ENCODE results near the gene MED13L. TPM values are rescaled to one million over a fixed set of nuclear protein-coding genes. Genes with fewer than 3 reads are reported as not detected.
"Not testable (repeated sequence)": the region's sequence is repeated elsewhere in the genome, so short reads cannot be mapped to it uniquely, and the experiment has no call there.

The MED13L gene
- total RNA-seq, 1 donor from 2014 or later, result 179 TPM

GRCh38 chr12:116048879-116049278, 228.6 kb downstream of the MED13L start:
- H3K27ac ChIP-seq (ENCODE audit: low read depth, low read length), result peak overlapping the region; percentile 63
- H3K9ac ChIP-seq (ENCODE audit: low read depth in 1 of 3, low read length in 3 of 3), result peak overlapping the region in 1 of 3 donors; percentile 41
- H3K4me1 ChIP-seq (ENCODE audit: control insufficient read depth in 3 of 3, insufficient read depth in 3 of 3, low read length in 3 of 3), result peaks cover 41 to 47% (median 42%) of the 10 kb centered on the region in 3 donors
- H3K4me3 ChIP-seq (ENCODE audit: low read length in 3 of 3), result peak overlapping the region in 1 of 3 donors; percentile 36
- H3K27me3 ChIP-seq (ENCODE audit: control insufficient read depth in 3 of 3, insufficient read depth in 3 of 3, low read length in 3 of 3), result no peaks in the 10 kb centered on the region
- no peaks in the 10 kb centered on the region for H3K9me3 ChIP-seq (ENCODE audit: control insufficient read depth in 3 of 3, low read length in 3 of 3)
- no peaks in the 10 kb centered on the region for H3K36me3 ChIP-seq (ENCODE audit: control insufficient read depth in 3 of 3, insufficient read depth in 3 of 3, low read length in 3 of 3)

GRCh38 chr12:116046039-116046438, 231.5 kb downstream of the MED13L start:
- no peak overlapping the region for H3K27ac ChIP-seq (ENCODE audit: low read depth, low read length)
- H3K4me3 ChIP-seq (ENCODE audit: low read length in 3 of 3), result no peak overlapping the region
- H3K4me1 ChIP-seq (ENCODE audit: control insufficient read depth in 3 of 3, insufficient read depth in 3 of 3, low read length in 3 of 3), result peaks cover 28 to 44% (median 37%) of the 10 kb centered on the region in 3 donors
- H3K27me3 ChIP-seq (ENCODE audit: control insufficient read depth in 3 of 3, insufficient read depth in 3 of 3, low read length in 3 of 3), result no peaks in the 10 kb centered on the region
- no peak overlapping the region for H3K9ac ChIP-seq (ENCODE audit: low read depth in 1 of 3, low read length in 3 of 3)
- no peaks in the 10 kb centered on the region for H3K36me3 ChIP-seq (ENCODE audit: control insufficient read depth in 3 of 3, insufficient read depth in 3 of 3, low read length in 3 of 3)
- H3K9me3 ChIP-seq (ENCODE audit: control insufficient read depth in 3 of 3, low read length in 3 of 3), result no peaks in the 10 kb centered on the region

GRCh38 chr12:116045150-116045549, 232.3 kb downstream of the MED13L start:
- Histone ChIP-seq H3K9me3 (ENCODE audit: control insufficient read depth in 3 of 3, low read length in 3 of 3) (no peaks in the 10 kb centered on the region), H3K27ac (ENCODE audit: low read depth, low read length) (no peak overlapping the region), H3K27me3 (ENCODE audit: control insufficient read depth in 3 of 3, insufficient read depth in 3 of 3, low read length in 3 of 3) (no peaks in the 10 kb centered on the region), H3K4me1 (ENCODE audit: control insufficient read depth in 3 of 3, insufficient read depth in 3 of 3, low read length in 3 of 3) (peaks cover 22 to 39% (median 32%) of the 10 kb centered on the region in 3 donors), H3K4me3 (ENCODE audit: low read length in 3 of 3) (no peak overlapping the region), H3K9ac (ENCODE audit: low read depth in 1 of 3, low read length in 3 of 3) (no peak overlapping the region), H3K36me3 (ENCODE audit: control insufficient read depth in 3 of 3, insufficient read depth in 3 of 3, low read length in 3 of 3) (no peaks in the 10 kb centered on the region)

GRCh38 chr12:116043659-116044535, 233.6 kb downstream of the MED13L start:
- Histone ChIP-seq H3K9me3 (ENCODE audit: control insufficient read depth in 3 of 3, low read length in 3 of 3) (no peaks in the 10 kb centered on the region), H3K27ac (ENCODE audit: low read depth, low read length) (no peak overlapping the region), H3K4me3 (ENCODE audit: low read length in 3 of 3) (no peak overlapping the region), H3K9ac (ENCODE audit: low read depth in 1 of 3, low read length in 3 of 3) (no peak overlapping the region), H3K4me1 (ENCODE audit: control insufficient read depth in 3 of 3, insufficient read depth in 3 of 3, low read length in 3 of 3) (peaks cover 11 to 34% (median 33%) of the 10 kb centered on the region in 3 donors), H3K27me3 (ENCODE audit: control insufficient read depth in 3 of 3, insufficient read depth in 3 of 3, low read length in 3 of 3) (no peaks in the 10 kb centered on the region), H3K36me3 (ENCODE audit: control insufficient read depth in 3 of 3, insufficient read depth in 3 of 3, low read length in 3 of 3) (no peaks in the 10 kb centered on the region)

GRCh38 chr12:116040402-116040801, 237.1 kb downstream of the MED13L start:
- no peaks in the 10 kb centered on the region for H3K9me3 ChIP-seq (ENCODE audit: control insufficient read depth in 3 of 3, low read length in 3 of 3)
- peaks cover 8 to 30% (median 26%) of the 10 kb centered on the region in 3 donors for H3K4me1 ChIP-seq (ENCODE audit: control insufficient read depth in 3 of 3, insufficient read depth in 3 of 3, low read length in 3 of 3)
- no peak overlapping the region for H3K27ac ChIP-seq (ENCODE audit: low read depth, low read length)
- no peaks in the 10 kb centered on the region for H3K27me3 ChIP-seq (ENCODE audit: control insufficient read depth in 3 of 3, insufficient read depth in 3 of 3, low read length in 3 of 3)
- no peak overlapping the region for H3K4me3 ChIP-seq (ENCODE audit: low read length in 3 of 3)
- H3K9ac ChIP-seq (ENCODE audit: low read depth in 1 of 3, low read length in 3 of 3), result no peak overlapping the region
- no peaks in the 10 kb centered on the region for H3K36me3 ChIP-seq (ENCODE audit: control insufficient read depth in 3 of 3, insufficient read depth in 3 of 3, low read length in 3 of 3)

- Histone ChIP-seq H3K9me3 (ENCODE audit: control insufficient read depth in 3 of 3, low read length in 3 of 3) (no peaks in the 10 kb centered on the region), H3K27ac (ENCODE audit: low read depth, low read length) (no peak overlapping the region), H3K36me3 (ENCODE audit: control insufficient read depth in 3 of 3, insufficient read depth in 3 of 3, low read length in 3 of 3) (no peaks in the 10 kb centered on the region)
Measured at GRCh38 chr12:116039081-116039480, 238.4 kb downstream of the MED13L start.

GRCh38 chr12:116037941-116038837, 239.3 kb downstream of the MED13L start:
- Histone ChIP-seq H3K36me3 (ENCODE audit: control insufficient read depth in 3 of 3, insufficient read depth in 3 of 3, low read length in 3 of 3) (no peaks in the 10 kb centered on the region), H3K9me3 (ENCODE audit: control insufficient read depth in 3 of 3, low read length in 3 of 3) (no peaks in the 10 kb centered on the region), H3K4me1 (ENCODE audit: control insufficient read depth in 3 of 3, insufficient read depth in 3 of 3, low read length in 3 of 3) (peaks cover 0 to 14% (median 12%) of the 10 kb centered on the region in 3 donors), H3K27me3 (ENCODE audit: control insufficient read depth in 3 of 3, insufficient read depth in 3 of 3, low read length in 3 of 3) (no peaks in the 10 kb centered on the region), H3K4me3 (ENCODE audit: low read length in 3 of 3) (no peak overlapping the region), H3K27ac (ENCODE audit: low read depth, low read length) (no peak overlapping the region), H3K9ac (ENCODE audit: low read depth in 1 of 3, low read length in 3 of 3) (no peak overlapping the region)

More at GRCh38 chr12:116039081-116039480, 238.4 kb downstream of the MED13L start:
- peaks cover 1 to 18% (median 17%) of the 10 kb centered on the region in 3 donors for H3K4me1 ChIP-seq (ENCODE audit: control insufficient read depth in 3 of 3, insufficient read depth in 3 of 3, low read length in 3 of 3)
- H3K4me3 ChIP-seq (ENCODE audit: low read length in 3 of 3), result no peak overlapping the region
- H3K27me3 ChIP-seq (ENCODE audit: control insufficient read depth in 3 of 3, insufficient read depth in 3 of 3, low read length in 3 of 3), result no peaks in the 10 kb centered on the region
- no peak overlapping the region for H3K9ac ChIP-seq (ENCODE audit: low read depth in 1 of 3, low read length in 3 of 3)

- Histone ChIP-seq H3K9me3 (ENCODE audit: control insufficient read depth in 3 of 3, low read length in 3 of 3) (no peaks in the 10 kb centered on the region), H3K27ac (ENCODE audit: low read depth, low read length) (no peak overlapping the region), H3K4me3 (ENCODE audit: low read length in 3 of 3) (no peak overlapping the region), H3K9ac (ENCODE audit: low read depth in 1 of 3, low read length in 3 of 3) (no peak overlapping the region), H3K36me3 (ENCODE audit: control insufficient read depth in 3 of 3, insufficient read depth in 3 of 3, low read length in 3 of 3) (no peaks in the 10 kb centered on the region), H3K27me3 (ENCODE audit: control insufficient read depth in 3 of 3, insufficient read depth in 3 of 3, low read length in 3 of 3) (no peaks in the 10 kb centered on the region), H3K4me1 (ENCODE audit: control insufficient read depth in 3 of 3, insufficient read depth in 3 of 3, low read length in 3 of 3) (peaks cover 0 to 6% (median 5%) of the 10 kb centered on the region in 3 donors)
Measured at GRCh38 chr12:116033765-116034164, 243.7 kb downstream of the MED13L start.

- H3K9me3 ChIP-seq (ENCODE audit: control insufficient read depth in 3 of 3, low read length in 3 of 3); H3K4me3 ChIP-seq (ENCODE audit: low read length in 3 of 3); H3K27ac ChIP-seq (ENCODE audit: low read depth, low read length); H3K27me3 ChIP-seq (ENCODE audit: control insufficient read depth in 3 of 3, insufficient read depth in 3 of 3, low read length in 3 of 3); H3K9ac ChIP-seq (ENCODE audit: low read depth in 1 of 3, low read length in 3 of 3); H3K36me3 ChIP-seq (ENCODE audit: control insufficient read depth in 3 of 3, insufficient read depth in 3 of 3, low read length in 3 of 3); H3K4me1 ChIP-seq (ENCODE audit: control insufficient read depth in 3 of 3, insufficient read depth in 3 of 3, low read length in 3 of 3): not testable (repeated sequence)
Measured at GRCh38 chr12:116031624-116032023, 245.9 kb downstream of the MED13L start.

Data from skeletal muscle tissue (tissue), 4 donors.